ENCODE results near the gene DLG2.
"Not testable (repeated sequence)": the region's sequence is repeated elsewhere in the genome, so short reads cannot be mapped to it uniquely, and the experiment has no call there.

DLG2 gene

DNA sequence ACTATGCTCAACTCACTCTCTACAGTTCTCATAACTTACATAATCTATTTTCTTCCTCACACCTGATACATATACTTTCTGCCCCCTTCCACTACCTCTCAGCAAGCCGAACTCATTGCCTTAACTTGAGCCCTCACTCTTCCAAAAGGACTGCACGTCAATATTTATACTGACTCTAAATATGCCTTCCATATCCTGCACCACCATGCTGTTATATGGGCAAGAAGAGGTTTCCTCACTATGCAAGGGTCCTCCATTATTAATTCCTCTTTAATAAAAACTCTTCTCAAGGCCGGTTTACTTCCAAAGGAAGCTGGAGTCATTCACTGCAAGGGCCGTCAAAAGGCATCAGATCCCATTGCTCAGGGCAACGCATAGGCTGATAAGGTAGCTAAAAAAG, 2204.5 kb downstream of the DLG2 start:
- H3K27me3 ChIP-seq (ENCODE audit: control insufficient read depth, insufficient read depth, low read length); H3K27ac ChIP-seq (ENCODE audit: low read length); H3K4me1 ChIP-seq (ENCODE audit: control insufficient read depth, insufficient read depth, low read length); H3K36me3 ChIP-seq (ENCODE audit: control insufficient read depth, insufficient read depth, low read length); DNase-seq (ENCODE audit: low read depth, low spot score); H3K4me3 ChIP-seq (ENCODE audit: low read length); H3K9me3 ChIP-seq (ENCODE audit: control insufficient read depth, insufficient read depth, low read length): not testable (repeated sequence)
- no CpG with 5 or more reads among the region's 5 CpGs for WGBS (ENCODE audit: insufficient coverage, insufficient read length)

GRCh38 chr11:83410605-83411565, 2216.3 kb downstream of the DLG2 start:
- H3K4me1 ChIP-seq (ENCODE audit: control insufficient read depth, insufficient read depth, low read length) = no peaks in the 10 kb centered on the region
- WGBS (ENCODE audit: insufficient coverage, insufficient read length) = no CpG with 5 or more reads among the region's 2 CpGs
- H3K27me3 ChIP-seq (ENCODE audit: control insufficient read depth, insufficient read depth, low read length) = no peaks in the 10 kb centered on the region
- H3K27ac ChIP-seq (ENCODE audit: low read length) = no peak overlapping the region
- H3K36me3 ChIP-seq (ENCODE audit: control insufficient read depth, insufficient read depth, low read length) = no peaks in the 10 kb centered on the region
- no peaks in the 10 kb centered on the region for H3K9me3 ChIP-seq (ENCODE audit: control insufficient read depth, insufficient read depth, low read length)
- no peak overlapping the region for H3K4me3 ChIP-seq (ENCODE audit: low read length)
- DNase-seq (ENCODE audit: low read depth, low spot score) = no peak

DNA sequence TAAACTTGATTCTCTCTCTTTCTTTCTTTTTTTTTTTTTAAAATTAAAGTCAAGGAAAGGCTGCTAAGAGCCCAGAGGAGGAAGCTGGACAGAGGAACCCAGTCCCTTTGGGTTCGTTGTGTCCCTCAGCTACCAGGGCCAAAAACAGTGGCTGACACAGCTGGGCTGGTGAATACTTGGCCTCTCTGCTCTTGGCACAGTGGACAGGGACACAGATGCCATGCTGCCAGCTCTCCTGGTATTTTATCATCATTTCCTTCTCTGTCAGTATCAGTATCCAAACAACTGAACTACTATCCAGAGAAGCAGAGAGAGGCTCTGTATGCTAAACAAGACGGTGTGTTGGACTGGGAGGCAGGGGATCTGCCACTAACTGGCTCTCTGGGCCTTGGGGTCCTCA, 2217.3 kb downstream of the DLG2 start:
- Histone ChIP-seq H3K4me3 (ENCODE audit: low read length) (no peak overlapping the region), H3K9me3 (ENCODE audit: control insufficient read depth, insufficient read depth, low read length) (no peaks in the 10 kb centered on the region), H3K27me3 (ENCODE audit: control insufficient read depth, insufficient read depth, low read length) (no peaks in the 10 kb centered on the region), H3K27ac (ENCODE audit: low read length) (no peak overlapping the region), H3K36me3 (ENCODE audit: control insufficient read depth, insufficient read depth, low read length) (no peaks in the 10 kb centered on the region), H3K4me1 (ENCODE audit: control insufficient read depth, insufficient read depth, low read length) (no peaks in the 10 kb centered on the region)
- WGBS (ENCODE audit: insufficient coverage, insufficient read length) = no CpG with 5 or more reads among the region's 2 CpGs
- no peak for DNase-seq (ENCODE audit: low read depth, low spot score)

DNA sequence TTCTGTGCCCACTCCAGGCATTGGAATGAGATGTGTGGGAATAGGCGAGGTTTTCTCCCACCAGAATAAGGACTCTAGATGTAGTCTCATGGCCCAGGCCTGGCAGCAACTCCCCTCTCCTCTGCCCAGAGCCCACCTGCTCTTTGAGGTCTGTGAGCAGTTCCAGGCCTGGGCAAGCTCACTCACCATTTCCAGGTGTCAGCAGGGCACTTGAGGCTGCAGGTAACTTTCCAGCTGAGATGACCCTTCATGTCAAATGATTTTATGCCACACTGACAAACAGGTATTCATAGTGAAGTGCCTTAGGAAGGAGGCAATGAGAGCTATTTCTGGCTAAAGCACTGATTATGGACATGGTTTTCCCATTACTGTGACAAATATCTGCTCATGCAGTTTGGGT, 2217.7 kb downstream of the DLG2 start:
- Histone ChIP-seq H3K27me3 (ENCODE audit: control insufficient read depth, insufficient read depth, low read length) (no peaks in the 10 kb centered on the region), H3K36me3 (ENCODE audit: control insufficient read depth, insufficient read depth, low read length) (no peaks in the 10 kb centered on the region), H3K9me3 (ENCODE audit: control insufficient read depth, insufficient read depth, low read length) (no peaks in the 10 kb centered on the region), H3K4me3 (ENCODE audit: low read length) (no peak overlapping the region), H3K27ac (ENCODE audit: low read length) (no peak overlapping the region), H3K4me1 (ENCODE audit: control insufficient read depth, insufficient read depth, low read length) (no peaks in the 10 kb centered on the region)
- DNase-seq (ENCODE audit: low read depth, low spot score) = no peak
- no CpG with 5 or more reads among the region's 1 CpG for WGBS (ENCODE audit: insufficient coverage, insufficient read length)

GRCh38 chr11:83408946-83409345, 2218.2 kb downstream of the DLG2 start:
- no CpG with 5 or more reads among the region's 1 CpG for WGBS (ENCODE audit: insufficient coverage, insufficient read length)

More at GRCh38 chr11:83408946-83409345, 2218.2 kb downstream of the DLG2 start:
- Histone ChIP-seq H3K9me3 (ENCODE audit: control insufficient read depth, insufficient read depth, low read length) (no peaks in the 10 kb centered on the region), H3K36me3 (ENCODE audit: control insufficient read depth, insufficient read depth, low read length) (no peaks in the 10 kb centered on the region), H3K4me1 (ENCODE audit: control insufficient read depth, insufficient read depth, low read length) (no peaks in the 10 kb centered on the region), H3K27me3 (ENCODE audit: control insufficient read depth, insufficient read depth, low read length) (no peaks in the 10 kb centered on the region), H3K27ac (ENCODE audit: low read length) (no peak overlapping the region), H3K4me3 (ENCODE audit: low read length) (no peak overlapping the region)
- DNase-seq (ENCODE audit: low read depth, low spot score) = no peak

All from iPS DF 6.9 (cell line).